ENCODE results near the gene TBC1D8. TPM values are rescaled to one million over a fixed set of nuclear protein-coding genes. Genes with fewer than 3 reads are reported as not detected.

The TBC1D8 gene
- total RNA-seq, 1 donor from 2014 or later: 3.9 TPM

GRCh38 chr2:101116348-101116747 is 34.8 kb downstream of the TBC1D8 start:
- Histone ChIP-seq H3F3A (ENCODE audit: low read depth) (no peaks in the 10 kb centered on the region), H3K79me2 (ENCODE audit: low read depth) (no peaks in the 10 kb centered on the region), H3K9me3 (ENCODE audit: low read depth) (no peaks in the 10 kb centered on the region), H3K36me3 (no peaks in the 10 kb centered on the region), H2AFZ (replicated peaks) (no peak overlapping the region), H3K4me3 (no peak overlapping the region), H3K27ac (no peak overlapping the region), H3K4me1 (peaks cover 9% of the 10 kb centered on the region), H3K27me3 (no peaks in the 10 kb centered on the region), H4K20me1 (ENCODE audit: low read depth) (no peaks in the 10 kb centered on the region), H3K4me2 (no peak overlapping the region), H3K9ac (no peak overlapping the region)
- H3K27ac Mint-ChIP-seq: no peak overlapping the region
- no peak overlapping the region for H3K4me3 Mint-ChIP-seq
- DNase-seq (ENCODE audit: low spot score): no peak
- H3K36me3 Mint-ChIP-seq: no peaks in the 10 kb centered on the region
- no peaks in the 10 kb centered on the region for H3K27me3 Mint-ChIP-seq (ENCODE audit: insufficient read depth, low read depth)
- TF ChIP-seq EZH2 (IDR thresholded peaks at IDR 0.05) (no peak), EZH2phosphoT487 (IDR thresholded peaks at IDR 0.05) (no peak), CTCF (IDR thresholded peaks at IDR 0.05) (no peak)
- no peaks in the 10 kb centered on the region for H3K9me3 Mint-ChIP-seq
- peaks cover 20% of the 10 kb centered on the region for H3K4me1 Mint-ChIP-seq

- Mint-ChIP-seq H3K36me3 (no peaks in the 10 kb centered on the region), H3K9me3 (no peaks in the 10 kb centered on the region), H3K4me1 (peaks cover 20% of the 10 kb centered on the region), H3K27me3 (ENCODE audit: insufficient read depth, low read depth) (no peaks in the 10 kb centered on the region), H3K4me3 (no peak overlapping the region), H3K27ac (no peak overlapping the region)
- H3K4me1 ChIP-seq: peaks cover 9% of the 10 kb centered on the region
- TF ChIP-seq EZH2phosphoT487 (IDR thresholded peaks at IDR 0.05) (no peak), CTCF (IDR thresholded peaks at IDR 0.05) (no peak), EZH2 (IDR thresholded peaks at IDR 0.05) (no peak)
- H3K79me2 ChIP-seq (ENCODE audit: low read depth): no peaks in the 10 kb centered on the region
- H3K9me3 ChIP-seq (ENCODE audit: low read depth): no peaks in the 10 kb centered on the region
- no peaks in the 10 kb centered on the region for H4K20me1 ChIP-seq (ENCODE audit: low read depth)
- no peak overlapping the region for H3K9ac ChIP-seq
- no peak for DNase-seq (ENCODE audit: low spot score)
- H3K27me3 ChIP-seq: no peaks in the 10 kb centered on the region
- no peak overlapping the region for H2AFZ ChIP-seq (replicated peaks)
- H3K4me3 ChIP-seq: no peak overlapping the region
- H3K4me2 ChIP-seq: no peak overlapping the region
- no peak overlapping the region for H3K27ac ChIP-seq
- no peaks in the 10 kb centered on the region for H3F3A ChIP-seq (ENCODE audit: low read depth)
- no peaks in the 10 kb centered on the region for H3K36me3 ChIP-seq
Observed at GRCh38 chr2:101115664-101116063, 35.5 kb downstream of the TBC1D8 start.

GRCh38 chr2:101114815-101115214 is 36.4 kb downstream of the TBC1D8 start:
- H3K27ac Mint-ChIP-seq: no peak overlapping the region
- Histone ChIP-seq H3K36me3 (no peaks in the 10 kb centered on the region), H2AFZ (replicated peaks) (no peak overlapping the region), H3K27me3 (no peaks in the 10 kb centered on the region), H3K4me1 (peaks cover 9% of the 10 kb centered on the region), H3K79me2 (ENCODE audit: low read depth) (no peaks in the 10 kb centered on the region), H3K9ac (no peak overlapping the region), H3K27ac (no peak overlapping the region), H3K9me3 (ENCODE audit: low read depth) (no peaks in the 10 kb centered on the region), H3K4me3 (no peak overlapping the region), H3F3A (ENCODE audit: low read depth) (no peaks in the 10 kb centered on the region), H3K4me2 (no peak overlapping the region), H4K20me1 (ENCODE audit: low read depth) (no peaks in the 10 kb centered on the region)
- peaks cover 21% of the 10 kb centered on the region for H3K4me1 Mint-ChIP-seq
- no peak overlapping the region for H3K4me3 Mint-ChIP-seq
- TF ChIP-seq EZH2 (IDR thresholded peaks at IDR 0.05): no peak
- no peak for TF ChIP-seq EZH2phosphoT487 (IDR thresholded peaks at IDR 0.05)
- TF ChIP-seq CTCF (IDR thresholded peaks at IDR 0.05): no peak
- no peaks in the 10 kb centered on the region for H3K36me3 Mint-ChIP-seq
- peaks cover 2% of the 10 kb centered on the region for H3K27me3 Mint-ChIP-seq (ENCODE audit: insufficient read depth, low read depth)
- H3K9me3 Mint-ChIP-seq: no peaks in the 10 kb centered on the region
- no peak for DNase-seq (ENCODE audit: low spot score)

All from neural progenitor cell (in vitro differentiated cells).